Measurements from ENCODE around the gene SORCS3.

- no peak for TF ChIP-seq ATF3 (IDR thresholded peaks at IDR 0.05)
- TF ChIP-seq CTCF (IDR thresholded peaks at IDR 0.05; ENCODE audit: low read depth, low read length, missing input control): no peak
- TF ChIP-seq SP1 (IDR thresholded peaks at IDR 0.05): no peak
- no peak for TF ChIP-seq TAF1 (conservative IDR thresholded peaks at IDR 0.05)
- no peak for TF ChIP-seq REST (IDR thresholded peaks at IDR 0.05)
- TF ChIP-seq MAX (IDR thresholded peaks at IDR 0.05): no peak
Observed at GRCh38 chr10:104906112-104906511, 265.0 kb downstream of the SORCS3 start.
